ENCODE measurements around the gene CGB5.
A peak's percentile ranks its signal among the peaks of the same experiment; 100 is the strongest.
"Not testable (repeated sequence)": the region's sequence is repeated elsewhere in the genome, so short reads cannot be mapped to it uniquely, and the experiment has no call there.

CGB5 gene

GRCh38 chr19:49043548-49043947 lies at the start of gene CGB5:
TSS of gene CGB5 (plus strand) at chr19:49043848. CDS start at chr19:49044210, 362 bp downstream.
- not testable (repeated sequence) for DNase-seq

DNA sequence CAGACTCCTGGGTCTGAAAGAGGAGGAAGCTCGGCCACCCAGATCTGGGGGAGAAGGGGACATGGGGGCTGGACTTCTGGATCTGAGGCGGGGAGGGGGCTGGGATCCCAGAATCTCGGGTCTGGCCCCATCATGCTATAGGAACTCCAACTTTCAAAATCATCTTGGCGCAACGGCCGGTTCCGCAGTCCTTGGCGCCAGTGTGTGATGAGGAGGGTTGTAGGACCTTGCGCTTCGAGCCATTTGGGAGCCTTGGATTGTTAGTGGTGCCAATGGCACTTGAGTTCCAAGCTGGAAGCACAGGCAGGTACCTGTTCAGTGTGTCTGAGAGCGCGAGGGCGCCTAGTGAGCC lies 49.6 kb upstream of the CGB5 start:
- no peak for DNase-seq

GRCh38 chr19:48997972-48998371 lies 45.7 kb upstream of the CGB5 start:
- DNase-seq, result no peak

DNA sequence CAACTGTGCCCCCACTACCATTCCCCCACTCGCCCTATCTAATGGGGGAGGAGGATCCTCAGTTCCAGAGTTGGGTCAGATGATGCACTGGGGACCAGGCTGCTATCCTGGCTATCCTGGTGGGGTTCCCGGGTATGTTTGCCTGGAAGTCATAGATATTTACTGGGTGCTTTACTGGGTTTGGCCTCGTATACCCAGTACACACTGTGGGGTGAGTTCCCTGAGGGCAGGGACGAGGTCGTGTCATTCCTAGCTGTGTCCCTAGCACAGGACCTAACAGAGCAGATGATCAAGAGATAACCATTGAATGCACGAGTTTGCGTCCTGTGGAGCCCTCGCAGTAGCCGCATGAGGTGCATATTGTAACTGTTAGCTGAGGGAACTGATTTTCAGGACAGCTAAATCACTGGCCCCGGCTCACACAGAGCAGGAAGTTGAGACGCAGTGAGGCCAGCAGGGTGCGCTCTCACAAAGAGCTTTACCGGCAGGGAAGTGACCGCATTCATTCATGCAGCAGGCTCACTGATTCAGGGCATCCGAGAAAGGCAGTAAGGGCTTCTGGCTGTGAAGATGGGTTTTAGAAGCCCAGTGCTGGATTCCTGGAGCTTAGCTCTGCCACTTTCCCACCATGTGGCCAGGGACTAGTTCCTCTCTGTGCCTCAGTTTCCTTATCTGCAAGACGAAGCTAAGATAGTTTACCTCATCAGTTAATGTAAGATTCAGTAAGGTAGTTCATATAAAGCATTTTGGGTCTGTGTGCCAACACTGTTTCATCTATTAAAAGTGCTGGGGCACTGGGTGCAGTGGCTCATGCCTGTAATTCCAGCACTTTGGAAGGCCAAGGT lies 43.9 kb upstream of the CGB5 start:
- no peak for DNase-seq

DNA sequence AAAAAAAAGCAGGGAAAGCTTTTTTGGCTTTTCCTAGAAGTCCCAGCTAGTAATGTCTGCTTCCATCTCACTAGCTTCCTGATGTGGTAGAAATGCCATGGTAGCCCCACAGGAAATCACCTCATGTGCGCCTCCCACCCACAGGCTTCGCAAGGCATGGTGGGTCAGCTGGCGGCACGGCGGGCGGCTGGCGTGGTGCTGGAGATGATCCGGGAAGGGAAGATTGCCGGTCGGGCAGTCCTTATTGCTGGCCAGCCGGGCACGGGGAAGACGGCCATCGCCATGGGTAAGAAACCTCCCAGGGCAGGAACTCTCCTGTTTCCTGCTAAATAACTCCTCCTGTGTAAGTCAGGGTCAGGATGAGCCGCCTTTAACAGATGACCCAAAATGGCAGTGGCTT lies 39.5 kb upstream of the CGB5 start:
- DNase-seq, result no peak

DNA sequence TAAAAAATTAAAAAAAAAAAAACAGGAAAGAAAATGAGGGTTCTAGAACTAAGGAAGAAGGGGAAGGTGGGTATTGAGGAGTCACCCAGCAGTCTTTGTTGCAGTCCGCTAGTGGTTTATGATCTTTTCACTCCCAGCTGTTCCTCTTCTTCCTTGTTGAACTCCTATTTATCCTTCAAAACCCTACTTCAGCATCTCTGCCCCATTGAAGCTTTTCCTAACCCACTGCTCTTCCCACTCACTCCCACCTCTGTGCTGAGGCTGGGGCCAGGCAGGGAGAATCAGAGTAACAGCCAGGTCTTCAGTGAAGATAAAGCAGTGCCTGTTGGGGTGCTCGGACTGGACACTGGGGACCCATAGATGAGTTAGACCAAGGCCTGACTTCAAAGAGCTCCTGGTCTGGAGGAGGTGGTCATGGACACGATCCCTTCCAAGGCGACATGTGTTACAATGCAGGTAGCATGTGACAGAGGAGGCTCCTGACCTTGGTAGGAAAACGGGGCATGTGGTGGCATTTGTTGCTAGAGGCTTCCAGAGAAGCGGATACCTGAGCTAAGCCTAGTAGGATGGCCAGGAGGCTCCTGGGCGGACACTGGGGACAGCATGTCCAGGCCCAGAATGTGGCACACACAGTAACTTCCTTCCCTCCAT lies 38.6 kb upstream of the CGB5 start:
- DNase-seq, result no peak

DNA sequence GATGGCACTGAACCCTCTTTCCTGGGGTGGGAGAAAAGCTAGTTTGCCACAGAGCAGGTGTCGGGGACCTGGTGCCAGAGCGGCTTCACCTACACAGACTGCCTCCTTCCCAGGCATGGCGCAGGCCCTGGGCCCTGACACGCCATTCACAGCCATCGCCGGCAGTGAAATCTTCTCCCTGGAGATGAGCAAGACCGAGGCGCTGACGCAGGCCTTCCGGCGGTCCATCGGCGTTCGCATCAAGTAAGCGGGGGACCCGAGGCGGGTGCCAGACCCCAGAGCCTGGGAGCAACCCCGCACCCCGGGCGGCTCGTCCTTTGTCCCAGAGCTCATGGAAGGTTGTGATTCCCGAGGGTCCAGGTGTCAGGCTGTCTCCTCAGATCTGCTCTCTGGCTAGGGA lies 36.7 kb upstream of the CGB5 start:
- no peak for DNase-seq

GRCh38 chr19:49009828-49010227 lies 33.8 kb upstream of the CGB5 start:
- DNase-seq, result no peak

DNA sequence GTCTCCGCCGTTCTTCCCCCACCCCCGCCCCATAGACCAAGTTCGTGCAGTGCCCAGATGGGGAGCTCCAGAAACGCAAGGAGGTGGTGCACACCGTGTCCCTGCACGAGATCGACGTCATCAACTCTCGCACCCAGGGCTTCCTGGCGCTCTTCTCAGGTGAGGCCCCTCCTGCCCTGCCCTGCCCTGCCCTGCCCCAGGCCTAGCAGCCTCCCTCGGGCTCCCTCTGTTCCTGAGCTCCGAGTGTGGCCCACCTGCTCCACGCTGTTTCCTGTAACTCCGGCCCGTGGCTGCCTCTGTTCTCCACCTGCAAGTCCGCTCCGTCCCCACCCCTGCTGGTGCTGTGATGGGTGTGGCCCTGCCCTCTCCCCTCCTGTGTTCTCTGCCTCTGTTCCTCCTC lies 33.2 kb upstream of the CGB5 start:
- DNase-seq, result no peak

DNA sequence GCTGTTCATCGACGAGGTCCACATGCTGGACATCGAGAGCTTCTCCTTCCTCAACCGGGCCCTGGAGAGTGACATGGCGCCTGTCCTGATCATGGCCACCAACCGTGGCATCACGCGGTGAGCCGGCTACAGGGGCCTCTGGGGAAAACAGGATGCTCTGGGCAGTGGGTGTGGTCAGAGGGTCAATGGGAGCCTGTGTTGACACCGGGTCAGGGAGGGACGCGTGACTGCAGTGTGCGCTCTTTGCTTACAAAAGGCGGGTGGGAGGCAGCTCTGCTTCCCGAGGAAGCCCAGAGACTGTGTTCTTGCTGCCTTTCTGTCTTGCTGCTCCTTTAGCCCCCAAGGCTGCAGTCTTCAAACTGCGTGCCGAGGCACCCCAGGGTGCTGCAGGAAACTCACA lies 32.5 kb upstream of the CGB5 start:
- DNase-seq, result no peak

GRCh38 chr19:49014123-49014869 lies 29.4 kb upstream of the CGB5 start:
- DNase-seq, result peak; percentile 22

- no peak for DNase-seq
Observed at GRCh38 chr19:49014870-49015255, 28.8 kb upstream of the CGB5 start.

- DNase-seq, result no peak
Observed at GRCh38 chr19:49016067-49016839, 27.4 kb upstream of the CGB5 start.

- no peak for DNase-seq
Observed at GRCh38 chr19:49017041-49017665, 26.5 kb upstream of the CGB5 start, which contains the start of gene LHB. TSS of gene LHB (minus strand) at chr19:49017091. CDS start at chr19:49017081, 10 bp downstream.

DNA sequence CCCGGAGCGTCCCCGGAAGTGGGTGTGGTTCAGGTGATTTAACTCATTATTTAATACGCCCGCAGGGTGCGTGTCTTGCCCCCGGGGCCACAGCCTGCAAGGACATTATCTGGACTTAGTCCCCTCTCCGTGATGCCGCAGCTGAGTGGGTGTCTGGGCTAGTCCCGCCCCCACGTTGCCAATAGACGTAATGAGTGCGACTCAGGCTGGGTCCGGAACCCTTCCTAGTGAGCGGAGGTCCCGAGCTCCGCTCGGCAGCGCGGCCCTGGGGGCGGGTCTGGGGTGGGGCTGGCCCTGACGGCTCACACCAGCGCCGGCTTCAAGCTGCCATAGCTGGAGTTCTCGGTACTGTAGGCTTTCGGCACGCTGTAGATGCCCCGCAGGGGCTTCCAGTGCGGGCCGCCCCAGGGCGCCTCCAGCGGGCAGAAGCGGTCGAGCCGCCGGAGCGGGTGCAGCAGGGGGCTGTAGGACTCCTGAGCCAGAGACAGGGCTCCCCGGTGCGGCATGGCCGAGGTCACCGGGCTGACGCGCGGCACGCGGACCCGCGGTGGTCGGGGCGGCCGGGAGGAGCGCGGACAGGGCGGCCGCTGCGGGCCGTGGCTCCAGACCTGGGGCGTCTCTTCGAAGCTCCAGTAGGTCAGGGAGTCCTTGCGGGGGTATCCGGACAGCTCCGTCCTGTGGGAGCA lies 25.8 kb upstream of the CGB5 start:
- no peak for DNase-seq

DNA sequence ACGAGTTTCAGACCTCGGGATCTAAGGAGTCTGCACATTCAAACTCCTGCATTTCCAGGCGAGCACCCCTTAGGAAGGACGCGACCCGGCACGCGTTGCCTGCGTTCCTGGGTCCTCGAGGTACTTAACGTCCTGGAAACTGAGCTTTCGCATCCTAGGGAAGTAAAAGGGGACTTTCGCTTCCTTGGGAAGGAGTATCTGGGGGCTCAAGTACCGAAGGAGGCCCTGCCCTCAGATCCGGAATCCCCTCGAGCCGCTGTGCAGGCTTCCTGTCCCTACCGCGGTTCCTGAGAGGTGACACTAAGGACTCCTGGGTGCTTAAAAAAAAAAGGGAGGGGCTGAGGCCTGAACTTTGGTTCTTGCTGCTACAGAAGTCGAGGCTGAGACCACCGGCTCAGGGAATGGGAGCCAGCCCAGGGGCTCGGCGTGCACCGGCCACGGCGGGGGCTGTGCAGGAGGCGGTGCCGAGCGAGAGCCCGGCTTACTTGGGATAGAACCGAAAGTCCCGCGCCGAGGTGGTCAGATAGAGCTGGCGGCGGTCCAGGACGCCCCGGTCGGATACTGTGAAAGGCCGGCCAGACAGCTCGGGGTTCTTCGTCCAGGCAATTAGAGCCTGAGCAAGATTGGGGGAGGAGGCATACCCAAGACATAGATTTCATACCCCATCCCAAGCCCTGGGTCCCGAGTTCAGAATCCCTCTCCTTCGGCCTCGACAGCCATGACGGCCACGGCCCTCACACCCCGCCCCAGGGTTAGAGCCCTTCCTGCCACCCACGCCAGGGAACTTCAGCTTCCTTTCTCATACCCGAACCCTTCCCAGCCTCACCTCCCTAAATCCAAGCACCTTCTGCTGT lies 25.0 kb upstream of the CGB5 start:
- not testable (repeated sequence) for DNase-seq

- DNase-seq, result no peak
Observed at GRCh38 chr19:49019242-49019932, 24.3 kb upstream of the CGB5 start.

DNA sequence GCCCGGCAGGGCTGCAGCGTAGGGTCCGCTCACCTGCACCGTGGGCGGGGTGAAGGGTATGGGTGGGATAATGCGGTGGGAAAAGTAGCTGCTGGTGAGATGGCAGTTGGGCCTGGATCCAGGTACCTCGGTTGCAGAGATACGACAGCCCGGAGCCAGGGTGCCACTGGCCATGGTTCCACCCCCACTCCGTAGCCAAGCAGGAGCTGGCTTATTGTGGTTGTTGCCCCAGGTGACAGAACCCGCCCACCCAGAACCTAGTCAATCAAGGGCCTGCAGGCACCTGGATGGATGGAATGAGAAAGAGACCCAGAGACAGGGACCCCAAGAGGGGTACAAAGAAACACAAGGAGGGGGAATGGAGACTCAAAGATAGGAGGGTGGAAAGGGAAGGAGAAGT lies 23.3 kb upstream of the CGB5 start:
- DNase-seq, result no peak

- DNase-seq, result no peak
Observed at GRCh38 chr19:49020931-49021895, 22.4 kb upstream of the CGB5 start.

Measured in T1000 (cell line).